ENCODE data around the gene TCP11.

DNA sequence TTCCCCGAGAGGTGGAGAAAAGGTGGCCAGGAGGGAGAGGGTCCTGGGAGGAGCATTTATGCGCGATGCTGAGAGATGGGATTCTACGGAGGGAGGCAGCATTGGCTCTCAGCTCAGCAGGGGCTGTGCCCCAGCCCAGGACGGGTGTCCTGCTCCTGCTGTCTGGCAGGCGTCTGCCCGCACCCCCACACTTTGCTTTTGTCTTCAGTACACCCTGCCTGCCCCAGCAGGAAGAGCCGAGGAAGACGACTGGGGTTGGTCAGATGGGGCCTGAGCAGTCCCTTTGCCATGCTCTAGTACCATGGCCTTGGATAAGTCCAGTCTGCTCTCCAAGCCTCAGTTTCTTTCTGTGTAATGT lies 68.5 kb downstream of the TCP11 start:
- TF ChIP-seq, protein P1, sequence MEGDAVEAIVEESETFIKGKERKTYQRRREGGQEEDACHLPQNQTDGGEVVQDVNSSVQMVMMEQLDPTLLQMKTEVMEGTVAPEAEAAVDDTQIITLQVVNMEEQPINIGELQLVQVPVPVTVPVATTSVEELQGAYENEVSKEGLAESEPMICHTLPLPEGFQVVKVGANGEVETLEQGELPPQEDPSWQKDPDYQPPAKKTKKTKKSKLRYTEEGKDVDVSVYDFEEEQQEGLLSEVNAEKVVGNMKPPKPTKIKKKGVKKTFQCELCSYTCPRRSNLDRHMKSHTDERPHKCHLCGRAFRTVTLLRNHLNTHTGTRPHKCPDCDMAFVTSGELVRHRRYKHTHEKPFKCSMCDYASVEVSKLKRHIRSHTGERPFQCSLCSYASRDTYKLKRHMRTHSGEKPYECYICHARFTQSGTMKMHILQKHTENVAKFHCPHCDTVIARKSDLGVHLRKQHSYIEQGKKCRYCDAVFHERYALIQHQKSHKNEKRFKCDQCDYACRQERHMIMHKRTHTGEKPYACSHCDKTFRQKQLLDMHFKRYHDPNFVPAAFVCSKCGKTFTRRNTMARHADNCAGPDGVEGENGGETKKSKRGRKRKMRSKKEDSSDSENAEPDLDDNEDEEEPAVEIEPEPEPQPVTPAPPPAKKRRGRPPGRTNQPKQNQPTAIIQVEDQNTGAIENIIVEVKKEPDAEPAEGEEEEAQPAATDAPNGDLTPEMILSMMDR (IDR thresholded peaks at IDR 0.05): no peak
- TF ChIP-seq POLR2A (IDR thresholded peaks at IDR 0.05): no peak

Data from Peyer's patch (tissue), 4 donors.